Upper lobe of right lung (tissue), 1 donor: ENCODE results near the gene TGDS. TPM values are rescaled to one million over a fixed set of nuclear protein-coding genes. Genes with fewer than 3 reads are reported as not detected.

Experiments used
- ATAC-seq: fragments of 200-7000 bp; cut with Tn5 transposase; one replicate; pipeline ENCODE4 v1.9.1; 2020; ENCODE audit warnings: mild to moderate bottlenecking, moderate library complexity
- DNase-seq: peaks from one replicate; pipeline ENCODE4 v3.0.0-alpha.2; 2020
- H3K27ac ChIP-seq: fragments of 200-600 bp; one replicate; pipeline ENCODE4 v1.8.0; 2022
- H3K27me3 ChIP-seq: fragments of 200-600 bp; one replicate; pipeline ENCODE4 v1.8.0; 2022; ENCODE audit warnings: mild to moderate bottlenecking
- H3K36me3 ChIP-seq: fragments of 200-600 bp; one replicate; pipeline ENCODE4 v1.8.0; 2022
- H3K4me1 ChIP-seq: fragments of 200-600 bp; one replicate; pipeline ENCODE4 v1.8.0; 2022
- H3K4me3 ChIP-seq: fragments of 200-600 bp; one replicate; pipeline ENCODE4 v1.8.0; 2022; ENCODE audit warnings: mild to moderate bottlenecking
- H3K9me3 ChIP-seq: fragments of 200-600 bp; one replicate; pipeline ENCODE4 v1.8.0; 2022
- CTCF ChIP-seq: fragments of 200-600 bp; IDR thresholded peaks from one replicate; pipeline ENCODE4 v1.8.0; 2022; ENCODE audit warnings: antibody characterized with exemption
- intact Hi-C: fragments of 100-400 bp; cut with DNase I; formaldehyde crosslinking; loops from one replicate; pipeline ENCODE4 v1.11.0; 2022
- total RNA-seq: library from RNA; stranded (reverse); fragmentation: NEBNext Ultra II Directional; extraction: Animal tissue kit (Norgen Biotek cat#: 25700); gene quantifications from one replicate; pipeline ENCODE4 v1.2.1, GENCODE V29; 2021
- donor health status: DM: no; HTN: yes; CAD: no; lungs with severe emphysema.

TGDS gene
- total RNA-seq, 1 donor from 2014 or later: 9.4 TPM

GRCh38 chr13:94607939-94608338 is 12.0 kb upstream of the TGDS start:
- Histone ChIP-seq H3K4me1 (peaks cover 5% of the 10 kb centered on the region), H3K36me3 (peaks cover 57% of the 10 kb centered on the region), H3K4me3 (no peak overlapping the region), H3K27ac (no peak overlapping the region), H3K27me3 (no peaks in the 10 kb centered on the region), H3K9me3 (no peaks in the 10 kb centered on the region)
- no peak for DNase-seq
- intact Hi-C loops: no loop called here
- TF ChIP-seq CTCF: no peak
- ATAC-seq: no peak

- Histone ChIP-seq H3K4me3 (no peak overlapping the region), H3K9me3 (no peaks in the 10 kb centered on the region), H3K27me3 (no peaks in the 10 kb centered on the region), H3K4me1 (peaks cover 8% of the 10 kb centered on the region), H3K27ac (no peak overlapping the region), H3K36me3 (peaks cover 48% of the 10 kb centered on the region)
- no peak for TF ChIP-seq CTCF
- no peak for DNase-seq
- intact Hi-C loops: no loop called here
- ATAC-seq: no peak
Measured at GRCh38 chr13:94607056-94607455, 11.1 kb upstream of the TGDS start.

- Histone ChIP-seq H3K4me3 (peak overlapping the region; percentile 89), H3K27ac (peak overlapping the region; percentile 79), H3K27me3 (no peaks in the 10 kb centered on the region), H3K36me3 (peaks cover 19% of the 10 kb centered on the region), H3K9me3 (no peaks in the 10 kb centered on the region), H3K4me1 (peaks cover 8% of the 10 kb centered on the region)
- no peak for ATAC-seq
- no peak for TF ChIP-seq CTCF
- no peak for DNase-seq
- intact Hi-C loops: no loop called here
Measured at GRCh38 chr13:94602467-94602866, 6.5 kb upstream of the TGDS start.

GRCh38 chr13:94601446-94602431 is 5.8 kb upstream of the TGDS start, which contains the start of gene GPR180:
Gene GPR180 (plus strand): TSS chr13:94601857. CDS start chr13:94601928, 71 bp downstream.
- Histone ChIP-seq H3K4me3 (peak within 1 kb of the TSS; percentile 89), H3K36me3 (peaks cover 11% of the 10 kb centered on the region), H3K27me3 (no peaks in the 10 kb centered on the region), H3K4me1 (peaks cover 8% of the 10 kb centered on the region), H3K9me3 (no peaks in the 10 kb centered on the region), H3K27ac (peak within 1 kb of the TSS; percentile 79)
- no peak for TF ChIP-seq CTCF
- intact Hi-C loops: no loop called here
- DNase-seq: peak; percentile 97
- ATAC-seq: peak; percentile 100

GRCh38 chr13:94599877-94600276 is 3.9 kb upstream of the TGDS start:
- ATAC-seq: no peak
- no peaks in the 10 kb centered on the region for H3K9me3 ChIP-seq
- intact Hi-C loops: no loop called here
- no peak overlapping the region for H3K4me3 ChIP-seq
- no peak for DNase-seq
- no peak for TF ChIP-seq CTCF
- peaks cover 15% of the 10 kb centered on the region for H3K4me1 ChIP-seq
- no peaks in the 10 kb centered on the region for H3K27me3 ChIP-seq
- no peak overlapping the region for H3K27ac ChIP-seq
- no peaks in the 10 kb centered on the region for H3K36me3 ChIP-seq
